WTC11 (cell line): Measurements from ENCODE around the gene CORO1C. TPM values are rescaled to one million over a fixed set of nuclear protein-coding genes. Genes with fewer than 3 reads are reported as not detected.

ENCODE experiments used
- ATAC-seq: fragments of 200-7000 bp; cut with Tn5 transposase; 2 replicates; pipeline ENCODE4 v1.10.0; 2021; ENCODE audit warnings: mild to moderate bottlenecking, moderate library complexity
- CTCF ChIA-PET: fragments of 300-600 bp; sonication (Branson Sonifier 250); formaldehyde crosslinking; loops from one replicate; lab custom pipeline; 2021; ENCODE audit warnings: antibody characterized with exemption; lab: Charles Lee
- POLR2A ChIA-PET: fragments of 350-600 bp; sonication (Branson Sonifier 250); formaldehyde crosslinking; loops from one replicate; lab custom pipeline; 2021; ENCODE audit warnings: antibody characterized with exemption; lab: Charles Lee
- DNase-seq: peaks from one replicate; pipeline ENCODE4 v3.0.0; 2021; ENCODE audit warnings: low spot score
- H3K27ac Mint-ChIP-seq: 2 replicates; pipeline ENCODE4 v1.8.0; 2021; ENCODE audit warnings: mixed read lengths
- H3K27me3 Mint-ChIP-seq: 2 replicates; pipeline ENCODE4 v1.8.0; 2021; ENCODE audit warnings: low read depth, mild to moderate bottlenecking, moderate library complexity, mixed read lengths
- H3K36me3 Mint-ChIP-seq: 2 replicates; pipeline ENCODE4 v1.8.0; 2021; ENCODE audit warnings: mixed read lengths
- H3K4me1 Mint-ChIP-seq: 2 replicates; pipeline ENCODE4 v1.8.0; 2022; ENCODE audit warnings: mixed read lengths
- H3K4me3 Mint-ChIP-seq: 2 replicates; pipeline ENCODE4 v1.8.0; 2021; ENCODE audit warnings: mild to moderate bottlenecking, moderate library complexity, mixed read lengths
- H3K9me3 Mint-ChIP-seq: 2 replicates; pipeline ENCODE4 v1.8.0; 2021; ENCODE audit warnings: mixed read lengths
- CBFB ChIP-seq: sonication (generic); formaldehyde crosslinking; IDR thresholded peaks from 2 replicates; pipeline ENCODE4 v1.8.1; 2022; ENCODE audit warnings: mild to moderate bottlenecking, low read depth, missing genetic modification reagents
- ETV6 ChIP-seq: sonication (generic); formaldehyde crosslinking; IDR thresholded peaks from 2 replicates; pipeline ENCODE4 v1.8.1; 2022; ENCODE audit warnings: mild to moderate bottlenecking, missing genetic modification reagents
- GABPB1 ChIP-seq: sonication (generic); formaldehyde crosslinking; IDR thresholded peaks from 2 replicates; pipeline ENCODE4 v1.8.1; 2023; ENCODE audit warnings: mild to moderate bottlenecking, missing genetic modification reagents
- MYBL2 ChIP-seq: sonication (generic); formaldehyde crosslinking; IDR thresholded peaks from 2 replicates; pipeline ENCODE4 v1.8.1; 2023; ENCODE audit warnings: mild to moderate bottlenecking, moderate library complexity, missing genetic modification reagents
- NR2C2 ChIP-seq: sonication (generic); formaldehyde crosslinking; IDR thresholded peaks from 2 replicates; pipeline ENCODE4 v1.8.0; 2022; ENCODE audit warnings: mild to moderate bottlenecking, missing genetic modification reagents
- NR3C1 ChIP-seq: sonication (generic); formaldehyde crosslinking; conservative IDR thresholded peaks from 2 replicates; pipeline ENCODE4 v1.8.1; 2023; ENCODE audit warnings: low read depth, mild to moderate bottlenecking, missing genetic modification reagents
- SOX15 ChIP-seq: fragments of 250-450 bp; sonication (Bioruptor Pico); IDR thresholded peaks from 2 replicates; pipeline ENCODE4 v1.9.0; 2021; ENCODE audit warnings: mild to moderate bottlenecking
- SP1 ChIP-seq: sonication (generic); formaldehyde crosslinking; conservative IDR thresholded peaks from 2 replicates; pipeline ENCODE4 v1.8.1; 2022; ENCODE audit warnings: missing genetic modification reagents
- TEAD1 ChIP-seq: sonication (generic); formaldehyde crosslinking; IDR thresholded peaks from 2 replicates; pipeline ENCODE4 v1.8.0; 2022; ENCODE audit warnings: mild to moderate bottlenecking, missing genetic modification reagents
- ZNF121 ChIP-seq: sonication (generic); formaldehyde crosslinking; IDR thresholded peaks from 2 replicates; pipeline ENCODE4 v1.8.0; 2023; ENCODE audit warnings: missing genetic modification reagents
- ZNF671 ChIP-seq: fragments of 250-450 bp; sonication (Bioruptor Pico); IDR thresholded peaks from 2 replicates; pipeline ENCODE4 v1.8.0; 2021; ENCODE audit warnings: mild to moderate bottlenecking
- total RNA-seq: library from RNA; stranded (reverse); gene quantifications from 3 replicates; pipeline ENCODE4 v1.2.3, GENCODE V29; 2021
- TF ChIP-seq, protein P1 (sequence below): fragments of 250-450 bp; sonication (Bioruptor Pico); IDR thresholded peaks from 2 replicates; pipeline ENCODE4 v1.9.0; 2021; ENCODE audit warnings: mild to moderate bottlenecking, borderline replicate concordance
- TF ChIP-seq, protein P2 (sequence below): sonication (generic); formaldehyde crosslinking; IDR thresholded peaks from 2 replicates; pipeline ENCODE4 v1.8.0; 2022; ENCODE audit warnings: mild to moderate bottlenecking, missing genetic modification reagents
- TF ChIP-seq, protein P3 (sequence below): sonication (generic); formaldehyde crosslinking; IDR thresholded peaks from 2 replicates; pipeline ENCODE4 v1.8.0; 2023; ENCODE audit warnings: missing genetic modification reagents
- TF ChIP-seq, protein P4 (sequence below): fragments of 250-450 bp; sonication (Bioruptor Pico); IDR thresholded peaks from 2 replicates; pipeline ENCODE4 v1.9.0; 2021; ENCODE audit warnings: mild to moderate bottlenecking

Gene CORO1C
- total RNA-seq, 1 experiment from 2014 or later, result 113 TPM

DNA sequence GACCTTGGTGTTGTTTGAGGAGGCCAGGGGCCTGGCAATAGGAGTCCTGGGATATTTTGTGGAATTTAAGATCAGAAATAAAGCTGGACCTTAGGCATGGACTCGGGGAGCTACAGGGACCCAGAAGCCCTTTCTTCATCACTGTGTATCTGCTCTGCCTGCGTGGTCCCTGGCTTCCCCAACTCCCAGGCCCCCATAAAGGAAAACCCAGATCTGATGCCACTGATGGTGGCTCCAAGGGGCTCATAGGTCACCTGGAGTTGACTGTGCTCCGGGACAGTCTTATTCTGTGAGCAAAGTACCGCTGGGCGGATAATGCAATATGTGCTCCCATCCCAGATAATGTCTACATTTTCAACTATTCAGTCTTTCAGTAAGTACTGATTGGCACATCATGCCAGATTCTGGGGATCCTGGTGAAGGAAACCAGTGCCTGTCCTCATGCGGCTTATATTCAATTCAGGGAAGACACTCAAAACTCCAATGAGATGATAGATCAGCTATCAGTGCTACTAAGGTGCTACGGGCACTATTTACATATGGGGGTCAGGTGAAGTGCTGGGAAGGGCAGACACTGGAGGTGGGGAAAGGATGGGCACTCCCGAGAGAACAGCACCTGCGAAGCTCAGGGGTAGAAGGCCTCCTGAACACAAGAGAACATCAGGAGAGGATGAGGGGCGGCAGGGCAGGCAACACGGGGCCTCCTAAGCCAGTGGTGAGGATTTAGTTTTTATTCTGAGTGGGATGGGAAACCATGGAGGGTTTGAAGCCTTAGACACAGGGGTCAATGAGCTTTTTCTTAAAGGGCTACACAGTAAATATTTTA lies 92.1 kb downstream of the CORO1C start:
- no peaks in the 10 kb centered on the region for H3K36me3 Mint-ChIP-seq

DNA sequence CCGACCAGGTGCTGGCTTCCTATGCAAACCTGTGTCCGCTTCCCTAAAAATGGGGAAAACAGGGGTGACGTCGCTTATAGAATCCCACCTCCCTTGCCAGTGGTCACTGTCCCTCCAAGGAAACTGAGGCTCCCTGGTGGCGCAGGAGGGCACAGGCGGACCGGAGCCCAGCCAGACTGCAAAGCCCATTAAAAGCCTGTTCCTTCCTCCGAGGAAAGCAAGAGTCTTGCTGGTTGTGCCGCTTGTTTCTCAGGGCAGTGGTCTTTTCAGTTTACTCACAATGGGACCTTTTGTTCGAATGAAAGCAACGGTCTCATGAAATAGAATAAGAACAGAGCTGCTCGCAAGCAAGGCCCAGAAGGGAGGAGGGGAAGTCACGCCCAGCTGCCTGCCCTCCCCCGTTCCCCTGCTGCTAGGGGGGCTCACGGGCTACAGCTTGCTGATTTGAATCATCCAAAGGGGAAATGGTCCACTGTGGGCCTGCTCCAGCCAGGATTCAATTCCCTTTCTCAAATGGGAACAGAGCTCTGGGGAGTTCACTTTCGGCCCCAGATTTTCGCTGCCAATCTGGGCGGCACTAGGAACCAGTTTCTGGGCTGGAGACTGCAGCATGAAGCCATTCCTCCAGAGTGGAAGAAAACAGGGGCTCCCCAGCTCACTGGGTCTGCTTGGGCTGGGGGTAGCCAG lies 93.0 kb downstream of the CORO1C start:
- Mint-ChIP-seq H3K27ac (peak overlapping the region; percentile 89), H3K9me3 (no peaks in the 10 kb centered on the region), H3K4me3 (peak overlapping the region; percentile 34), H3K27me3 (no peaks in the 10 kb centered on the region), H3K36me3 (no peaks in the 10 kb centered on the region), H3K4me1 (peaks cover 64% of the 10 kb centered on the region)
- CTCF ChIA-PET, result interaction anchor here (1.0 to 3.8 kb wide), 8 partner anchors 9 to 1016 kb away, joined by 3 to 20 read pairs (median 8); no protein-coding TSS in a partner anchor
- POLR2A ChIA-PET, result interaction anchor here (0.6 to 1.4 kb wide), 2 partner anchors 92 to 220 kb away, joined by 3 to 4 read pairs; no protein-coding TSS in a partner anchor
- TF ChIP-seq NR3C1 (CRISPR knock-in tag) (0 out of 2 replicates have a peak, but pooled peaks have one; percentile 30), ZNF121 (CRISPR knock-in tag) (0 out of 2 replicates have a peak, but pooled peaks have one; percentile 22), CBFB (CRISPR knock-in tag) (0 out of 2 replicates have a peak, but pooled peaks have one; percentile 47), SOX15 (CRISPR knock-in tag) (no peak), ETV6 (CRISPR knock-in tag) (peak; percentile 37; the same call in 1 of the 2 replicates)
- TF ChIP-seq, protein P1, sequence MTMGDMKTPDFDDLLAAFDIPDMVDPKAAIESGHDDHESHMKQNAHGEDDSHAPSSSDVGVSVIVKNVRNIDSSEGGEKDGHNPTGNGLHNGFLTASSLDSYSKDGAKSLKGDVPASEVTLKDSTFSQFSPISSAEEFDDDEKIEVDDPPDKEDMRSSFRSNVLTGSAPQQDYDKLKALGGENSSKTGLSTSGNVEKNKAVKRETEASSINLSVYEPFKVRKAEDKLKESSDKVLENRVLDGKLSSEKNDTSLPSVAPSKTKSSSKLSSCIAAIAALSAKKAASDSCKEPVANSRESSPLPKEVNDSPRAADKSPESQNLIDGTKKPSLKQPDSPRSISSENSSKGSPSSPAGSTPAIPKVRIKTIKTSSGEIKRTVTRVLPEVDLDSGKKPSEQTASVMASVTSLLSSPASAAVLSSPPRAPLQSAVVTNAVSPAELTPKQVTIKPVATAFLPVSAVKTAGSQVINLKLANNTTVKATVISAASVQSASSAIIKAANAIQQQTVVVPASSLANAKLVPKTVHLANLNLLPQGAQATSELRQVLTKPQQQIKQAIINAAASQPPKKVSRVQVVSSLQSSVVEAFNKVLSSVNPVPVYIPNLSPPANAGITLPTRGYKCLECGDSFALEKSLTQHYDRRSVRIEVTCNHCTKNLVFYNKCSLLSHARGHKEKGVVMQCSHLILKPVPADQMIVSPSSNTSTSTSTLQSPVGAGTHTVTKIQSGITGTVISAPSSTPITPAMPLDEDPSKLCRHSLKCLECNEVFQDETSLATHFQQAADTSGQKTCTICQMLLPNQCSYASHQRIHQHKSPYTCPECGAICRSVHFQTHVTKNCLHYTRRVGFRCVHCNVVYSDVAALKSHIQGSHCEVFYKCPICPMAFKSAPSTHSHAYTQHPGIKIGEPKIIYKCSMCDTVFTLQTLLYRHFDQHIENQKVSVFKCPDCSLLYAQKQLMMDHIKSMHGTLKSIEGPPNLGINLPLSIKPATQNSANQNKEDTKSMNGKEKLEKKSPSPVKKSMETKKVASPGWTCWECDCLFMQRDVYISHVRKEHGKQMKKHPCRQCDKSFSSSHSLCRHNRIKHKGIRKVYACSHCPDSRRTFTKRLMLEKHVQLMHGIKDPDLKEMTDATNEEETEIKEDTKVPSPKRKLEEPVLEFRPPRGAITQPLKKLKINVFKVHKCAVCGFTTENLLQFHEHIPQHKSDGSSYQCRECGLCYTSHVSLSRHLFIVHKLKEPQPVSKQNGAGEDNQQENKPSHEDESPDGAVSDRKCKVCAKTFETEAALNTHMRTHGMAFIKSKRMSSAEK (CRISPR knock-in tag), result no peak
- ATAC-seq, result peak; percentile 63
- peak; percentile 55 for DNase-seq

More for the DNA sequence above, 92.1 kb downstream of the CORO1C start:
- ATAC-seq, result no peak
- Mint-ChIP-seq H3K9me3 (no peaks in the 10 kb centered on the region), H3K4me1 (peaks cover 57% of the 10 kb centered on the region)
- POLR2A ChIA-PET, result interaction anchor here (1.4 kb wide), 1 partner anchor 91 kb away, joined by 4 read pairs; no protein-coding TSS in a partner anchor
- TF ChIP-seq, protein P2, sequence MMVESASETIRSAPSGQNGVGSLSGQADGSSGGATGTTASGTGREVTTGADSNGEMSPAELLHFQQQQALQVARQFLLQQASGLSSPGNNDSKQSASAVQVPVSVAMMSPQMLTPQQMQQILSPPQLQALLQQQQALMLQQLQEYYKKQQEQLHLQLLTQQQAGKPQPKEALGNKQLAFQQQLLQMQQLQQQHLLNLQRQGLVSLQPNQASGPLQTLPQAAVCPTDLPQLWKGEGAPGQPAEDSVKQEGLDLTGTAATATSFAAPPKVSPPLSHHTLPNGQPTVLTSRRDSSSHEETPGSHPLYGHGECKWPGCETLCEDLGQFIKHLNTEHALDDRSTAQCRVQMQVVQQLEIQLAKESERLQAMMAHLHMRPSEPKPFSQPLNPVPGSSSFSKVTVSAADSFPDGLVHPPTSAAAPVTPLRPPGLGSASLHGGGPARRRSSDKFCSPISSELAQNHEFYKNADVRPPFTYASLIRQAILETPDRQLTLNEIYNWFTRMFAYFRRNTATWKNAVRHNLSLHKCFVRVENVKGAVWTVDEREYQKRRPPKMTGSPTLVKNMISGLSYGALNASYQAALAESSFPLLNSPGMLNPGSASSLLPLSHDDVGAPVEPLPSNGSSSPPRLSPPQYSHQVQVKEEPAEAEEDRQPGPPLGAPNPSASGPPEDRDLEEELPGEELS, result no peak
- no peak for TF ChIP-seq SOX15 (CRISPR knock-in tag)
- TF ChIP-seq ZNF671 (CRISPR knock-in tag), result 0 out of 2 replicates have a peak, but pooled peaks have one; percentile 19
- TF ChIP-seq GABPB1 (CRISPR knock-in tag), result no peak
- TF ChIP-seq, all 79 proteins: peak for 1
- Mint-ChIP-seq H3K27me3 (no peaks in the 10 kb centered on the region), H3K27ac (0 out of 2 replicates have a peak overlapping the region, but pooled peaks have one; percentile 35), H3K4me3 (no peak overlapping the region)
- DNase-seq, result no peak
- CTCF ChIA-PET, result interaction anchor here (0.6 to 3.8 kb wide), 6 partner anchors 17 to 1017 kb away, joined by 3 to 20 read pairs (median 5); no protein-coding TSS in a partner anchor

DNA sequence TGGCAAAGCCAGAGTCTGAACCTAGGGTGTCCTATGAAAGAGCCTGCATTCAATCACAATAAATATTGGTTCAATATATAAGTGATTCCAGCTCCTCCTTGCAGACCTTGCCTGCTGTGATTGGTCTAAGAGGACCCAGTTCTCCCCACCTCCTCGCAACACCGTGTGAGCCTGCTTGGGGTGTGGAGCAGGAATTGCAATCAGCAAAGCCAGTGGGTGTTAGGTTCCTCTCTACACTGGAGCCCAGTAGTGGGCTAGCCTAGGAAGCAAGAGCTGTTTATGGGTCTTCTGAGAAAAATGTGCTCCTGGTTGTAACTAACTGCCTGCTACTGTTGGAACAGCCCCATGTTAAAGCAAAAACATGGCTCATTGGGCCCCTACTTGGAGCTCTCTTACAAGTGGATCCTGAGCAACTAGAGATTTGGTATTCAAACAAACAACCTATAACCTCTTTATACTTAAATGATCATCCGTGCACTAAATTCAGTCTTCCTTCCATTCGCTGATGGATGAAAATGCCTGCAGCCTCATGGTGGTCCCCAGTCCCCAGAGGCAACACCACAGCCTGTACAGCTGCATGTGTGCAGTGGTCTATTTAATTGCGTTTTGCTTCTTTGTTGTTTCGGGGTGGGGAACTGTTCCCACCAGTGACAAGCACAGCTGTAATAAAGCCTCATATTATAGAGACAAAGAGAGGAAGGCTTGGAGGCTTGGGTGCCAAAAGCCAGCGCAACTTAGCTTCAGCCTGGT lies 93.9 kb downstream of the CORO1C start:
- H3K27me3 Mint-ChIP-seq, result no peaks in the 10 kb centered on the region
- ATAC-seq (peak; percentile 7; the same call in 1 of the 2 replicates), DNase-seq (no peak)
- no peaks in the 10 kb centered on the region for H3K36me3 Mint-ChIP-seq
- H3K27ac Mint-ChIP-seq, result no peak overlapping the region
- peaks cover 64% of the 10 kb centered on the region for H3K4me1 Mint-ChIP-seq
- no peaks in the 10 kb centered on the region for H3K9me3 Mint-ChIP-seq
- TF ChIP-seq, protein P3, sequence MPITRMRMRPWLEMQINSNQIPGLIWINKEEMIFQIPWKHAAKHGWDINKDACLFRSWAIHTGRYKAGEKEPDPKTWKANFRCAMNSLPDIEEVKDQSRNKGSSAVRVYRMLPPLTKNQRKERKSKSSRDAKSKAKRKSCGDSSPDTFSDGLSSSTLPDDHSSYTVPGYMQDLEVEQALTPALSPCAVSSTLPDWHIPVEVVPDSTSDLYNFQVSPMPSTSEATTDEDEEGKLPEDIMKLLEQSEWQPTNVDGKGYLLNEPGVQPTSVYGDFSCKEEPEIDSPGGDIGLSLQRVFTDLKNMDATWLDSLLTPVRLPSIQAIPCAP (CRISPR knock-in tag), result no peak
- no peak for TF ChIP-seq MYBL2 (CRISPR knock-in tag)
- TF ChIP-seq, protein P4, sequence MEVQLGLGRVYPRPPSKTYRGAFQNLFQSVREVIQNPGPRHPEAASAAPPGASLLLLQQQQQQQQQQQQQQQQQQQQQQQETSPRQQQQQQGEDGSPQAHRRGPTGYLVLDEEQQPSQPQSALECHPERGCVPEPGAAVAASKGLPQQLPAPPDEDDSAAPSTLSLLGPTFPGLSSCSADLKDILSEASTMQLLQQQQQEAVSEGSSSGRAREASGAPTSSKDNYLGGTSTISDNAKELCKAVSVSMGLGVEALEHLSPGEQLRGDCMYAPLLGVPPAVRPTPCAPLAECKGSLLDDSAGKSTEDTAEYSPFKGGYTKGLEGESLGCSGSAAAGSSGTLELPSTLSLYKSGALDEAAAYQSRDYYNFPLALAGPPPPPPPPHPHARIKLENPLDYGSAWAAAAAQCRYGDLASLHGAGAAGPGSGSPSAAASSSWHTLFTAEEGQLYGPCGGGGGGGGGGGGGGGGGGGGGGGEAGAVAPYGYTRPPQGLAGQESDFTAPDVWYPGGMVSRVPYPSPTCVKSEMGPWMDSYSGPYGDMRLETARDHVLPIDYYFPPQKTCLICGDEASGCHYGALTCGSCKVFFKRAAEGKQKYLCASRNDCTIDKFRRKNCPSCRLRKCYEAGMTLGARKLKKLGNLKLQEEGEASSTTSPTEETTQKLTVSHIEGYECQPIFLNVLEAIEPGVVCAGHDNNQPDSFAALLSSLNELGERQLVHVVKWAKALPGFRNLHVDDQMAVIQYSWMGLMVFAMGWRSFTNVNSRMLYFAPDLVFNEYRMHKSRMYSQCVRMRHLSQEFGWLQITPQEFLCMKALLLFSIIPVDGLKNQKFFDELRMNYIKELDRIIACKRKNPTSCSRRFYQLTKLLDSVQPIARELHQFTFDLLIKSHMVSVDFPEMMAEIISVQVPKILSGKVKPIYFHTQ (CRISPR knock-in tag), result no peak
- no peak for TF ChIP-seq NR2C2 (CRISPR knock-in tag)
- no peak for TF ChIP-seq TEAD1
- no peak for TF ChIP-seq SP1
- CTCF ChIA-PET, result interaction anchor here (0.8 to 2.2 kb wide), 6 partner anchors 10 to 314 kb away, joined by 3 to 11 read pairs (median 4); no protein-coding TSS in a partner anchor
- H3K4me3 Mint-ChIP-seq, result no peak overlapping the region
- POLR2A ChIA-PET, result interaction anchor here (1.0 to 1.4 kb wide), 2 partner anchors 93 to 164 kb away, joined by 4 read pairs; no protein-coding TSS in a partner anchor
